Esophagus muscularis mucosa (tissue), 4 donors: ENCODE data around the gene CELSR1. TPM values are rescaled to one million over a fixed set of nuclear protein-coding genes. Genes with fewer than 3 reads are reported as not detected.

Source experiments
- DNase-seq: peaks from one replicate; pipeline ENCODE4 v3.0.0-alpha.2; 2017; ENCODE audit errors: extremely low spot score
- H3K27ac ChIP-seq, 4 donors: fragments of 200-600 bp; sonication (generic); replicated peaks in 1 of 4; 1 replicate in 3 of 4; 2 replicates in 1 of 4; pipeline ENCODE4 v1.5.1; 2016 to 2019; ENCODE audit warnings: mild to moderate bottlenecking in 1 of 4
- H3K27me3 ChIP-seq, 4 donors: fragments of 200-600 bp; sonication (generic); one replicate each; pipeline versions ENCODE4 v1.5.1 to v1.6.0; 2016 to 2019
- H3K36me3 ChIP-seq, 4 donors: fragments of 200-600 bp; sonication (generic); one replicate each; pipeline ENCODE4 v1.5.1; 2016 to 2019
- H3K4me1 ChIP-seq, 4 donors: fragments of 200-600 bp; sonication (generic); one replicate each; pipeline ENCODE4 v1.5.1; 2016 to 2019
- H3K4me3 ChIP-seq, 4 donors: fragments of 200-600 bp; sonication (generic); 1 replicate in 2 of 4; 2 replicates in 2 of 4; pipeline ENCODE4 v1.5.1; 2016 to 2019; ENCODE audit warnings: mild to moderate bottlenecking in 4 of 4, moderate library complexity in 1 of 4
- H3K9me3 ChIP-seq, 4 donors: fragments of 200-600 bp; sonication (generic); 1 replicate in 3 of 4; 2 replicates in 1 of 4; pipeline ENCODE4 v1.5.1; 2016 to 2019
- EP300 ChIP-seq: sonication (generic); formaldehyde crosslinking; IDR thresholded peaks from one replicate; pipeline ENCODE4 v1.6.1; 2017; ENCODE audit warnings: antibody characterized with exemption
- POLR2A ChIP-seq: fragments of 450-650 bp; IDR thresholded peaks from one replicate; pipeline ENCODE4 v1.6.1; 2017; ENCODE audit warnings: antibody characterized with exemption, moderate library complexity, mild to moderate bottlenecking, low read depth
- POLR2AphosphoS5 ChIP-seq, 2 donors: sonication (generic); formaldehyde crosslinking; IDR thresholded peaks; one replicate each; pipeline ENCODE4 v1.6.1; 2017; ENCODE audit warnings: antibody characterized with exemption in 2 of 2
- WGBS: methylation state at CpG from one replicate; pipeline ENCODE4 v1.1.5; 2018; 5-methylcytosine and 5-hydroxymethylcytosine counted together
- intact Hi-C: fragments of 100-400 bp; cut with DNase I; formaldehyde crosslinking; loops from one replicate; pipeline ENCODE4 v1.15.1; 2023
- total RNA-seq, 4 donors: library from RNA; depleted of rRNA; stranded (reverse); fragments of >200 nt; gene quantifications; one replicate each; pipeline versions ENCODE4 v1.1.0 to v1.2.1, GENCODE V29; 2016
- TF ChIP-seq, protein P1 (sequence below), 3 experiments: fragments of 200-600 bp in 2 of 3; fragments of 450-650 bp in 1 of 3; sonication (generic) in 2 of 3; IDR thresholded peaks; one replicate each; pipeline ENCODE4 v1.5.1; 2017 to 2019; ENCODE audit warnings: antibody characterized with exemption in 3 of 3, mild to moderate bottlenecking in 2 of 3, moderate library complexity in 1 of 3

CELSR1 gene
- total RNA-seq, 4 donors from 2014 or later: 2.5 to 2.7 (median 2.6) TPM

GRCh38 chr22:46443850-46444389 lies 93.5 kb downstream of the CELSR1 start:
- intact Hi-C loops: no loop called here
- Histone ChIP-seq H3K36me3 (no peaks in the 10 kb centered on the region), H3K9me3 (no peaks in the 10 kb centered on the region), H3K4me1 (no peaks in the 10 kb centered on the region), H3K27me3 (peaks cover 0 to 7% (median 0%) of the 10 kb centered on the region in 4 donors), H3K27ac (no peak overlapping the region), H3K4me3 (no peak overlapping the region)
- WGBS: 91% methylated on average over 15 of the region's 15 CpGs
- TF ChIP-seq EP300 (no peak), POLR2A (no peak), POLR2AphosphoS5 (IDR thresholded peaks at IDR 0.05) (no peak)
- TF ChIP-seq, protein P1, sequence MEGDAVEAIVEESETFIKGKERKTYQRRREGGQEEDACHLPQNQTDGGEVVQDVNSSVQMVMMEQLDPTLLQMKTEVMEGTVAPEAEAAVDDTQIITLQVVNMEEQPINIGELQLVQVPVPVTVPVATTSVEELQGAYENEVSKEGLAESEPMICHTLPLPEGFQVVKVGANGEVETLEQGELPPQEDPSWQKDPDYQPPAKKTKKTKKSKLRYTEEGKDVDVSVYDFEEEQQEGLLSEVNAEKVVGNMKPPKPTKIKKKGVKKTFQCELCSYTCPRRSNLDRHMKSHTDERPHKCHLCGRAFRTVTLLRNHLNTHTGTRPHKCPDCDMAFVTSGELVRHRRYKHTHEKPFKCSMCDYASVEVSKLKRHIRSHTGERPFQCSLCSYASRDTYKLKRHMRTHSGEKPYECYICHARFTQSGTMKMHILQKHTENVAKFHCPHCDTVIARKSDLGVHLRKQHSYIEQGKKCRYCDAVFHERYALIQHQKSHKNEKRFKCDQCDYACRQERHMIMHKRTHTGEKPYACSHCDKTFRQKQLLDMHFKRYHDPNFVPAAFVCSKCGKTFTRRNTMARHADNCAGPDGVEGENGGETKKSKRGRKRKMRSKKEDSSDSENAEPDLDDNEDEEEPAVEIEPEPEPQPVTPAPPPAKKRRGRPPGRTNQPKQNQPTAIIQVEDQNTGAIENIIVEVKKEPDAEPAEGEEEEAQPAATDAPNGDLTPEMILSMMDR (IDR thresholded peaks at IDR 0.05): no peak
- no peak for DNase-seq

- no peaks in the 10 kb centered on the region for H3K36me3 ChIP-seq
- no peaks in the 10 kb centered on the region for H3K9me3 ChIP-seq
- no peak for TF ChIP-seq EP300
- TF ChIP-seq, protein P1 (IDR thresholded peaks at IDR 0.05): no peak
- no peak for TF ChIP-seq POLR2AphosphoS5 (IDR thresholded peaks at IDR 0.05)
- no peak for TF ChIP-seq POLR2A
- intact Hi-C loops: no loop called here
- 91% methylated on average over 8 of the region's 14 CpGs for WGBS
- no peaks in the 10 kb centered on the region for H3K4me1 ChIP-seq
- H3K27me3 ChIP-seq: no peaks in the 10 kb centered on the region
- no peak overlapping the region for H3K4me3 ChIP-seq
- H3K27ac ChIP-seq: no peak overlapping the region
- no peak for DNase-seq
These were observed 95.1 kb downstream of the CELSR1 start for GRCh38 chr22:46442217-46442853.

DNA sequence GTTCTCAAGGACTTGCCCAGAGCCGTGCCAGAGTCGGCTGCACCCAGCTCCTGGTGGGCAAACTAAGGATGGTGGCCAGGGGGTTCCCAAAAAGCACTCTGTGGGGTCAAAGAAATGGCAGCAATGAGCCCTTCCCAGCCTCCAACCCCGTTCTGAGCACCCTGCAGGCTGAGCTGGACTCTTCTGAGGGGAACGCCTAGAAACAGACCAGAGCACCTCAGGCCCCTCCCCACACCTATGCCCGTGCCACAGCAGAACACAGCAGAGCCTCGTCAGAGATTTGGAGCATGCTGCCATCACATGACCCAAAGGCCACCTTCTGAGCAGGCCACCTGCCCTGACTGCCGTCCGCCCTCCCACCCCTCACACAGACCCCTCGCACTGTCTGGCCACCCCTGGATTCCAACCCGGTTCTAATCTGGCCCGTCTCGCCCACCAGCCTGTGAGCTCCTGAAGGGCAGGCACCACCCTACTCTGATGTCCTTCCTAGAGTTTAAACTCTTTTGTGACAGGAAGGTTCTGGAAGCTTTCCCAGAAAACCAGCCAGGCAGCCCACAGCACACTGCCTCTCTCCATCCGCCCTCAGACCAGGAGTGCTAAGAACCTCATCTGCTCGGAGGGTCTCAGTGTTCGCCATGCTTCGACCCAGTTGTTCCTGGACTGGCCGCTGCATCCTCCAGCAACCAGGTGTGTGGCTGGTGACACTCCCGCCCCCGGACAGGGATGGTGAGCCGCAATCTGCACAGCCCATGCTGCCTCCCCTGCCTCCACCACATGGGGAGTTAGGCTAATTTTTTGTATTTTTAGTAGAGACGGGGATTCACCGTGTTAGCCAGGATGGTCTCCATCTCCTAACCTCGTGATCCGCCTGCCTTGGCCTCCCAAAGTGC lies 97.6 kb downstream of the CELSR1 start:
- no peak for TF ChIP-seq EP300
- intact Hi-C loops: no loop called here

GRCh38 chr22:46439111-46439510 lies 98.3 kb downstream of the CELSR1 start:
- no peak for TF ChIP-seq POLR2A
- TF ChIP-seq, protein P1 (IDR thresholded peaks at IDR 0.05): no peak
- no peak for TF ChIP-seq EP300
- TF ChIP-seq POLR2AphosphoS5 (IDR thresholded peaks at IDR 0.05): no peak
- Histone ChIP-seq H3K36me3 (peaks cover 0 to 2% (median 0%) of the 10 kb centered on the region in 4 donors), H3K4me3 (no peak overlapping the region), H3K27ac (no peak overlapping the region), H3K4me1 (no peaks in the 10 kb centered on the region), H3K27me3 (no peaks in the 10 kb centered on the region), H3K9me3 (no peaks in the 10 kb centered on the region)
- intact Hi-C loops: no loop called here
- no peak for DNase-seq
- WGBS: 93% methylated on average over 25 of the region's 25 CpGs

More for the DNA sequence above, 97.6 kb downstream of the CELSR1 start:
- Histone ChIP-seq H3K27me3 (no peaks in the 10 kb centered on the region), H3K4me3 (no peak overlapping the region), H3K36me3 (peaks cover 0 to 2% (median 0%) of the 10 kb centered on the region in 4 donors), H3K9me3 (no peaks in the 10 kb centered on the region), H3K27ac (no peak overlapping the region), H3K4me1 (no peaks in the 10 kb centered on the region)
- DNase-seq: no peak
- WGBS: 85% methylated on average over 23 of the region's 24 CpGs
